Measurements from ENCODE around the gene EIF4H.
"Not testable (repeated sequence)": the region's sequence is repeated elsewhere in the genome, so short reads cannot be mapped to it uniquely, and the experiment has no call there.

EIF4H gene

DNA sequence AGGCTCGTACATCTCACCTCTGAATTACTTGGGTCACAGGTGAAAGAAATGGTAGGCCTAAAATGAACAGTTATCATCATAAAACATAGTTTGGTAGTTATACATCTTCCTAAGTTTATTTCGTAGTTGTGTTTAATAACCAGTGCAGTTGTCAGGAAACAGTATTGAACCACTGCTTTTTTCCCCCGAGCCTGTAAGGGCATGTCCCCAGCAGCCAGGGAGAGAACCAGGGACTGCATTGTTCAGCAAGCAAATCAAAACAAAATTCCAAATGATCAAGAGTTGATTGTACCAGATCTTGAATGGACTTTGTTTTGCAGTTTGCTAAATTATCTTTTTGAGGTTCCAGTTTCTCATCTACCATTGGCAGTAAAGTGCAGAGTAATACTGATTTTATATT, 2.4 kb downstream of the EIF4H start:
- DNase-seq, result no peak

DNA sequence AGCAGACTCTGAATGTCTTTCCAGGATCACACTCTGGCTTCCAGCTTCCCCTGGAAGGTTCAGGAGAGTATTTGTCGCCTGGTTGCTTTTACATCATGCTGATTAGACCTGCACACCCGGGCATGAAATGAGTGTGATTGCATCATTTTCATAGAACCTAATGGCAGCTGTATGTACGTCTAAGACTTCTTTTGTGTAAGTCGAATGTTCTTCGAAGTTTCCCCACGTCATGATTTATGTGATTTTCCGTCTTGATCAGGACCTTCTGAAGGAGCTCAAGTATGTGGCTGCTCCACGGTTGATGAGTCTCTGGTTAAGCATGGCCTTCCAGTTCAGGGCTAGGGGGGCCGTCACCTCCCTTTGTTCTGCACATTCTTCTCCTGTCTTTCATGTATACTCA, 4.5 kb downstream of the EIF4H start:
- DNase-seq, result no peak

DNA sequence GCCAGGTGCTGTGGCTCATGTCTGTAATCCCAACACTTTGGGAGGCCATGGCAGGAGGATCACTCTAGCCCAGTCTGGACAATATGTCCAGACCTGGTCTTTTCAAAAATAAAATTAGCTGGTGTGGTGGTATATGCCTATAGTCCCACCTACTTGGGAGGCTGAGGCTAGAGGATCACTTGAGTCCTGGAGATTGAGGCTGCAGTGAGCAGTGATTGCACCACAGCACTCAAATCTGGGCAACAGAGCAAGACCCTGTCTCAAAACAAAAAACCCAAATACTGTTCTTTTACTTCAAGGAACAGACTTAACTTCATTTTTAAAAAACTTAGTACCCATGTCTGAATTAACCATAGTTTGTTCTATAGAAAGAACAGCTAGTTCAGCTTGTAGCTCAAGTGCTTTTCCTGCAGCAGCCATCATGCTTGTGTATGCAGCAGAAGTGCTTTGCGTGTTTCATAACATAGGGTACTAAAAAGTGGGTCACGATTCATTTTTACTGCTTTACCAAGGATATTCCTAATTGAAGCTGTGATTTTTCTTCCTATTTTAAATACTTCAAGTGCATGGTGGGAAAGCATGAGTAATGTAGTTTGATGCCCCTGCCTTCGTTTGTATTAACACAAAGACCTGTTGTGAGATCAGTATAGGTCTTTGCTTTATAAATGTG, 5.9 kb downstream of the EIF4H start:
- no peak for DNase-seq

DNA sequence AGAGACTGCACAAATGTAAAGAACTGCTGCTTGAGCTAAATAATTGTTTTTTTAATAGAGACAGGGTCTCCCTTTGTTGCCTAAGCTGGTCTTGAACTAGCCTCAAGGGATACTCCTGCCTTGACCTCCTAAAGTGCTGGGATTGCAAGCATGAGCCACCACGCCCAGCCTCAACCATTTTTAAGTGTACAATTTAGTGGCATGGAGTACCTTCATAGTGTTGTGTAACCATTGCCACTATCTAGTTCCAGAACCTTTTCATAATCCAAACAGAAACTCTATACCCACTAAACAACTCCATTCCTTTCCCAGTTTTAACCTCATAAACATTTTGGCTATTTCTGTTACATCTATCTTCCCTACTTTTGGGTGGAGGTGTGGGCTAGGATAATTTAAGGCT, 6.7 kb downstream of the EIF4H start:
- no peak for DNase-seq

DNA sequence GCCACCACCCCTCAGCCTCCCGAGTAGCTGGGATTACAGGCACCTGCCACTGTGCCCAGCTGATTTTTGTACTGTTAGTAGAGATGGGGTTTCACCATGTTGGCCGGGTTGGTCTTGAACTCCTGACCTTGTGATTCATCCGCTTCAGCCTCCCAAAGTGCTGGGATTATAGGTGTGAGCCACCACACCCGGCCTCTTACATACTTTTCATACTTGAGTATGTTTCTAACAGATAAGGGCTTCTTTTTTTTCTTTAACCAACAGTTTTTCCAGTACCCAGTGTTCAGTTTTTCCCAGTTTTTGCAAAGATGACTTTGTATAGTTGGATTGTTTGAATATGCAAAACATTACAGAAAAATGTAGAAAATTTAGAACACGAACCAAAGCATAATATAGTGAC, 7.7 kb downstream of the EIF4H start:
- no peak for DNase-seq

DNA sequence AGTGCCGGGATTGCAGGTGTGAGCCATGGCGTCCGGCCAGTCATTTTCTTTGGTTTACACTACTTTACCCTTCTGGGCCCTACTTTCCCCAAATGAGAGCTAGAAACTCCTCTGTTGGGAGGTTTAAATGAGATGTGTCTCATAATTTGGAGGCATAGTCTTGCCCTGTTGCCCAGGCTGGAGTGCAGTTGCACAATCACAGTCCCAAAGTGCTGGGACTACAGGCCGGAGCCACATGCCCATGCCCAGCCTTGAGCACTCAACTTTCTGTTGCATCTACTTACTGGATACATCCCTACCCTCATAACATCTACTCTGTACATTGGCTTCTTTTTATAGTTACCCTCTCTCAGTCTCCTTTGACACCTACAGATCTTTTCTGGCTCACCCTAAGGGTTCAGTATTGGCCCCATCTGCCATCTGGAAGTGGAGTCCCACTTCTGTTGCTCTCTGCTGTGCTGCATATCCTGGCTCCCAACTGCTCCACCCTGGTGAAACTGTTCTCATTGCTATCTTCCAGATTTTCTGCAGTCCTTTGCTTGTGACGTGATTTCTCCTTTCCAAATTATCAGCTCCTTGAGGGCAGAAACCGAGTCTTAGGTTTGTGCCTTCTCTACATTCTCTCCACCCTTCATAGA, 8.4 kb downstream of the EIF4H start:
- DNase-seq, result no peak

DNA sequence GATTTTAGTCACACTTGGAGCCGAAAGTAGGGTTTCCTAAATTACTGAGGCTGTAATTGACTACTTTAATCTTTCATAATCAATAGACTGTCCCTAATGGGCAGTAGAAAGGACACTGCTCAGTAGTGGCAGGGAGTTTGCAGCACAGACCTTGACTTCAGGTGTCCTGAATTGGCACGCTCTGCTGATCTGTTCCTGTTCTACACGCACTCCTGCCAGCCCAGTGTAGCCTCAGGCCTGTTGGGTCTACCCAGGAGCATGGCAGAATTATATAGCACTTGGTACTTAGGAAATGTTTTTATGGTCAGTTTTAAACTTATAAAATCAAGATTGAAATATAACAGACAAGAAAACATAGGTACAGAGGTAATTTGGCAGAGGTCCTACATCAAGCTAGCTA, 9.0 kb downstream of the EIF4H start:
- DNase-seq, result no peak

DNA sequence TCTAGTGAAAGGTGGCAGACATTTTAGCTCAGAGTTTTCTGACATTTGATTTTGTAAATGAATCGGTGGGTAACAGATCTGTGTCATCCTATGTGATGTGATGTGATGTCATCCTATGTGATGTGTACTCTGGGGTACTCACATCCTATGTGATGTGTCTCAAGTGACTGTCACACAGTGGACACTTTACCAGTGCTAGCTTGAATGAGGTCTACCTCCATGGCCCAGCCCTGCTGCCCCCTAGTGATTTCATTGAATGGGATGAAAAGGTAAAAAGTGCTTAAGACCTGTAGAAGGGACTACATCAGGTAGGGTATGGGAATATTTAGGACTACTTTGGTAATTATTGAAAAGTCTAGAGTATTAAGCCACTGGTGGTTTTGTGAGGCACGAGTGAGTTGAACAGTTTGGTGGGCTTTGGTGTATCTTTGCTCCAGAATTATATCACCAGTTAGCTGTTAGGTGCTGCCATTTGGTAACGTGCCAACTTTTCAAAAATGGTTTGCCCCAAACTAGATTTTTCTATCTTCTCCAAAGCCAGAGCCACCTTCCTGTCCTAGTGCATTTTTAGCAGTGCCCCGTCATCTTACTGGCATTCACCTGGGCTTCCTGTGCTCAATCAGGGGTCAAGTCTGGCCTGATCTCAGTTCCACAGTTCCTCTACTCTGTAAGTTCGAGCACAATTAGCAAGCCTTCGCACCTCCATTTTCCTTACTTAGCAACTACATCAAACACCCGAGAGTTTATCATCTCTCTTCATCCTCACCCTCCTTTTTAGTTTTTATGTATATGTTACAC, 9.7 kb downstream of the EIF4H start:
- no peak for DNase-seq

DNA sequence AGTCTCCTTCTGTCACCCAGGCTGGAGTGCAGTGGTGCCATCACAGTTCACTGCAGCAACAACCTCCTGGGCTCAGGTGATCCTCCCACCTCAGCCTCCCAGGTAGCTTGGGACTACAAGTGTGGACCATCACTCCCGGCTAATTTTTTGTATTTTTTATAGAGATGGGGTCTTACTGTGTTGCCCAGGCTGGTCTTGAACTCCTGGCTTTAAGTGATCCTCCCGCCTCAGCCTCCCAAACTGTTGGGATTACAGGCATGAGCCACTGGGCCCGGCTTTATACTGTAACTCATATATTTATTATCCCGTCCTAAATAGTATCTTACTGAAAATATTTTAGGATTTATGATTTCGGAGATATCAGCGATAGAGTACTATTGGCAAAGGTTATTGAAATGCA, 10.9 kb downstream of the EIF4H start:
- no peak for DNase-seq

DNA sequence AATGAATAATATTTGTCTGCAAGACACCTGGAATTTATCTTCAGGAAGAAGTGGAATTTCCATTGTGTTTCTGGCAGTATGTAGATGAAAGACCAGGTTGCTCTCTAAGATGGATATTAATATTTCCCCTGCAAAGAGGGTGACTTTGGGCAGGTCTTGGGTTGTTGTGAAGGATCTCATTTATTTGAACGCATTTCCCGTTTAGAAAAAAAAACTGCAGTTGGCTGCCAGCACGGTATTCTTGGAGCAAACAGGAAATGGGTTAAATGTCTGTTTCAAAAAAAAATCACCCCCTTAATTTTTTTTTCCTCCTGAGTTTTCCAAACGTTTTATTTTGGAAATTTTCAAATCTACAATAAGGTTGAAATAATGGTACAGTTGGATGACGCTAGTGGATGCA, 11.5 kb downstream of the EIF4H start:
- DNase-seq, result no peak

DNA sequence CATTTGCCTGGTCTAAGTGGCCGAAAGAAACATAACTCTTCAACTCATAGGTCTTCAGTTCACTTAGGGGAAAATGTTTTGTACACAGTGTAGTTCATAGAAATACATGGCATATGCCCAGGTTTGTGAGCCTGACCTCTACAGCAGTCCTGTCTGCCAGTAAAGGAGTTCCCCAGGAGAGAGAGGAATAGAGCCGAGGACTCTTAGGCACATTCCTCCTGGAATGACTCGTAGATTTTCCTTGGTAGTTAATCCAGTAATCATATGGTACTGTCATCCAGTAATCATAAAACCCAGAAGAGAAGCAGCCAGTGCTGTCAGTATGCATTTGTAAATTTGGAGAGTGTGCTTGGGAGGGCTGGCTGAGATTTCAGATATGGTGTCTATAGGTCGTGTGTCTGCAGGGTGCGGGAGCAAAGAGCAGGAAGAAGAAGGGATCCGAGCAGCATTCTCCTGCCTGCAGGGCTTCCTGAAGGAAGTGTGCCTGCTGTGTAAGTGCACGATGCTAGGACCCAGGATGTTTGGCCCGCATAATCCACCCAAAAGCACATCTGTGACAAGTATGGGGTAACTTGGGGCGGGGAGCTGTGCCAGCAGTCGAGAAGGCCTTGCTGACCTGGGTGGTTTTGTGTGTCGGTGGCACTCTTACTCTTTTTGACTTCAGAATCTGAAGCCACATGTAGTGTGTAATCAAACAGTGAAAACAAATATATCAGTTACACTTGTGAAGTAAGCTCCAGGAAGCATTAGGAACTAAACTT, 13.9 kb downstream of the EIF4H start:
- no peak for DNase-seq

DNA sequence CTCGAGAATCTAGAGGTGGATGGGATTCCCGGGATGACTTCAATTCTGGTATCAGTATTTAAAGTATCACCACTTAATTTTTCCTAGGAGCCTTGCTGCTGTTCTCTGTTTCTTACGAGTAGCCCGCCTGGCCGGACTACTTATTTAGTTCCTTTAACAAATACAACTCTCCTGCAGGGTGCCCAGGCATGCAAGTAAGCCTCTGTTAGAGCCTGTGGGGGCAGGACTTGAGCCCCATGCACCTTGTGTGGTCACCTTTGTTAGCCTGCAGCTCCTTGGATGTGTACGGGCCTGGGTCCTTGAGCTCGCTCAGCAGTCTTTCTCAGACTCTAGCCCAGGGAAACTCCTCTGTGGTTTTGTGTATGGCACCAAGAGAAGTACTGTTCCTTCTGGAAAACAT, 16.1 kb downstream of the EIF4H start:
- DNase-seq, result no peak

DNA sequence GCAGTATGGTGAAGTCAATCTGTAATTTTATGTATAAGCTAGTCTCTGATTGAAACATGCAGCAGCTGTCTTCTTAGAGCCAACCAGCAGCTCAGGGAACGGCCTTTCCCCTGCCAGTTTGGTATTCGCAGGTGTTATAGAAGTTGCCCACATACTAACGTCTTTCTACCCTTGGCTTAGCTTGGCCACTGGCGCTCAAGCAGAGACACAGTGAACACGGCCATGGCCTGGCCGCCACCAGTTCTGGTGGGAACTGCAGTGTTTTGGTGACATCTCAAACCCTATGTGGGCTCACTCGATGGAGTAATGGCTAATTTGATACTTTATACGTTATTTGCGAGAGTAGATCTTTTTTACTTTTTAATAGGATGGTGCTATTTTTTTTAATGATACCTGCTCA, 17.1 kb downstream of the EIF4H start:
- no peak for DNase-seq

DNA sequence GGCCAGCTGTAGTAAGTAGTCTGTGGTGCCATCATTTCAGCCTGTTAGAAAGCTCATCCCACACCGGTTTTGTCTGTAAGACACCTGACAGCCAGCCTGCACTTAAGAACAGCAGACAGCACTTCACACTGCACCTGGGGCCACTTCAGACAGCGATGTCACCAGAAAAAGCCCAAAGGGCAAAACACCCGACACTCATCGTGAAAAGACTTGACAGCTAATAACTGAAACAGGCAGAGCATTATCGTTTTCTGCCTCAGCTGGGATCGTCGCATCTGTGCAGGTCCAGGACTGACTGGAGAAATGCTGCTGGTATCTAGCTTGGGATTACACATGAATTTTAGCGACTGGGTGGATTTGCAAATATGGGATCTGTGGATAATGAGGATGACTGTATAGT, 18.9 kb downstream of the EIF4H start:
- no peak for DNase-seq

DNA sequence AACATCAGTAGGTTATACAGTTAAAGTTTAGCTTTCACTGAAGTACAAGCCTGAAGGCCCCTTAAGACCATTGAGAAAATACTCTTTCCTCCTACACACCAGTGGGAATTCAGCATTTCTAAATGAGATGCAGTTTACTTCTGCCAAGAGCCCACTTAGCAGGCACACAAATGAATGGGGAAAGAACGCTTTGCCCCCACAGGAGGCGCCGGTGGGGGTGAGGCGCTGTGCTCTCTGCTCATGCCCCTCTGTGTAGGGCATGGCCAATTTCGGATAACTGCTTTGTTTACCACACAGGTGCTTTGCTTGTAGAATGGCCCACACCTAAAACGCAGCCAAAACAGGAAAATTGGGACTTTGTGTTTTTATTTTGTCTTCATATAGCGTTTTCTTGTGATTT, 19.8 kb downstream of the EIF4H start:
- DNase-seq, result no peak

DNA sequence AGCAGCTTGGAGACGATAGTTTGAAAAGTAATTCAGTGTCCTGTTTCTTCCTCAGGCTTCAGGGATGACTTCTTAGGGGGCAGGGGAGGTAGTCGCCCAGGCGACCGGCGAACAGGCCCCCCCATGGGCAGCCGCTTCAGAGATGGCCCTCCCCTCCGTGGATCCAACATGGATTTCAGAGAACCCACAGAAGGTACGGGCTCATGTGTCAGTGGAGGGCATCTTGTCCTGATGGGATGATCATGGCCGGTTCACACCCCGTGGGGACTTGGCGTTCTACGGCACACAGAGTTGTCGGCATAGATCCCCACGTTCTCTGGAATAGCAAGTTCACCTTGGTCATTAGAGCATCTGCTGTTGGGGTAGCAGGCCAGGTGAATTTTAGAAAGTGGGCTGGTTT, 20.5 kb downstream of the EIF4H start:
- DNase-seq, result no peak

DNA sequence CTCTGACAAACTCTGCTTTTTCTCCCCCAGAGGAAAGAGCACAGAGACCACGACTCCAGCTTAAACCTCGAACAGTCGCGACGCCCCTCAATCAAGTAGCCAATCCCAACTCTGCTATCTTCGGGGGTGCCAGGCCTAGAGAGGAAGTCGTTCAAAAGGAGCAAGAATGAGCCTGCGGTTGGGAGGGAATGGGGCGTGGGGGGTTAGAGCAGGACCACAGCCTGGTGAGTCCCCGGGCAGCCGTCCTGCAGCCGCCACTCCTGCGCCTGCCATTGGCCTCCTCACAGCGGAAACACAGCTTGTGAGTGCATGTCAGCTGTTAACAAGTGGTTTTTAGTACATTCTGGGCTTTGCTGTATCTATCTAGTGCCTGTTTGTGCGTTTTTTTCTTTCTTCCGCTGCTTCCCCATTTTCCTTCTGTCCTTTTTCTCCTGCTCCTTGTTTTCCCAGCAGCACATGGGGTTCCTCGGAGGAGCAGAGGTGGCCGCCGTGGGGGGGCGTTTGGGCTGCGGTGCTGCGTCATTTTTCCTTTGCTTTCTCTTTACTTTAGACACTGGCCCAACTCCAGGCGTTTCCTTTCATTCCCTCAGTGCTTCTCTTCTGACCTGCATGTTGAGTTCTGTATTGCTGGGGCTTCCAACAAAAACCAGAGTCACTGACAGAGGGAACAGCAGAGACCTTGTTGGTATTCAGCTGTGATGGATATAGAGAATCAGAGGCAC, 21.1 kb downstream of the EIF4H start:
- DNase-seq, result not testable (repeated sequence)

DNA sequence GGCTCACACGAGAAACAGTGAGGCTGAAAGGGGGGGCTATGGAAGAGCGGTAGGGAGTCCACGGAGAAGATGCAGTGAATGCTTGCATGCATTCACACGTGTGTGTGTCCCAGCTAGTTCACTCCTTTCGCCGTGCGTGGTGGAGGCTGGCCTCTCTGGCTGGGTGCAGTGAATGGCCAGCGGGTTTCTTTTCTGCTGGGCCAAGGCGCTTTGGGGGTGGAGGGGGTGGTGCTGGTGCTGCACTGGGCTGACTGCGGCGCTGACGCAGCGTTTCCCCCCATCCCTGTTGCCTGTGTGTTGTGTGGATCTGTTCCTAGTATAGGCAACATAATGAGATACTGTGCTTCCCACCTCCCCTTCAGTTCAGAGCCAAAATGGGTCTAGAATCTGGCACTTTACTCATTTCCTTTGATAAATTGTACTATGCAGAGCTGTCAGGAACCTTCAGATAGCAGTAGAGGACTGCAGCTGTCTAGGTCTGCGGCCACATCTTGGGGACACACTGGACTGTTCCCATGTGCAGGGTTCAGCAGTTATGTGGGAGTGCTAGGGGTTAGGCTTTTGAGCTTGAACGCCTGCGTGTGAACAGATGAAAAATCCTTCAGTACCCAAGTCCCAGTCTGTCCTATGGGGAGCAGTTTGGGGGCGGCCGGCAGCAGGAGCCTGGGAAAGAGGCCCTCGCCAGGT, 22.0 kb downstream of the EIF4H start:
- not testable (repeated sequence) for DNase-seq

DNA sequence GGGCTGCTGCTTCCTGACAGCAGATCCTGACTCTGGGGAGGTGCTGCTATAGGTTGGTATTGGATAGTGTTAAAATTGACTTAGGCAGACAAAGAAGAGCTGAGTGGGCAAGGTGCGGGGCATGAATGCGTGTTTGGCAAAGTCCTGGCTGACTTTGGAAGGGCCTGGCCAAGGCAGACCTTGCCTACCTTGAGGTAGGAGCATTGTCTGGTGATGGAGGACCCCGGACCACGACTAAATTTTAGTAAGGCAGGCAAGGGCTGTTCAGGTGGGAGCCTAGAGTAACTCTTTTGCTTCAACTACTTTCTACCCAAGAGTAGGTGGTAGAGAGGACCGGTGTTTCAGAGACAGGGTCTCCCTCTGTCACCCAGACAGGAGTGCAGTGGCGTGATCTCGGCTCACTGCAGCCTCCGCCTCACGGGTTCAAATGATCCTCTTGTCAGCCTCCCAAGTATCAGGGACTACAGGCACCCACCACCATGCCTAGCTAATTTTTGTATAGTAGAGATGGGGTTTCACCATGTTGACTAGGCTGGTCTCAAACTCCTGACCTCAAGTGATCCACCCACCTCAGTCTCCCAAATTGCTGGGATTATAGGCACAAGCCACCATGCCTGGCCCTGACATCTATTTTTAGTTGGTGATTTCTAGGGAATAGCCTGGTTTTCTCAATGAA, 23.4 kb downstream of the EIF4H start:
- DNase-seq, result no peak

DNA sequence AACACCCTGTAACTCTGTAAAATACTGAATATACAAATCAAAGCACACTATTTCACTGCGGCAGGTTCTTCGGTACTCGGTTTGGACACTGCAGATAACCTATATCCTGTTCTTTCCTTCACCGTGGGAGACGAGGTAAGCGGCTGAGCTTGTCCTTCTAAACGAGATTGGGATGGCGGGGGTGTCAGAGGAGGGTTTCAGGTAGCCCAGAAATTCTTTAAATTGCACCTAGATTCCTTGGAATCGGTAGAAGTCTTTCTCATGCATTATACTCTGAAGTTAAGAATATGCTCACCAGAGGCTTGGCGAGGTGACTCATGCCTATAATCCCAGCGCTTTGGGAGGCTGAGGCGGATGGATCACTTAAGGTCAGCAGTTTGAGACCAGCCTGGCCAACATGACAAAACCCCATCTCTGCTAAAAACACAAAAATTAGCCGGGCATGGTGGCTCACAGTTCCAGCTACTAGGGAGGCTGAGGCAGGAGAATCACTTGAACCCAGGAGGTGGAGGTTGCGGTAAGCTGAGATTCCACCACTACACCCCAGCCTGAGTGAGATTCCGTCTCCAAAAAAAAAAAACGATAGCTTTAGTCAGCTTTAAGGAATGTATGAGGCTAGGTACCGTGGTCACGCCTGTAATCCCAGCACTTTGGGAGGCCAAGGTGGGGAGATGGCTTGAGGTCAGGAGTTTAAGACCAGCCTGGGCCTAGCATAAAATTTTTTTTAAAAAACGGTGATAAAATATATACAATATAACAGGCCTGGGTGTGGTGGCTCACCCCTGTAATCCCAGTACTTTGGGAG, 25.6 kb downstream of the EIF4H start:
- no peak for DNase-seq

All from NCI-H748 treated with DMSO at 0.1 percent for 48 hours (cell line).